EH (cell line): ENCODE data around the gene AGXT.

Source experiments
- DNase-seq: peaks from one replicate; pipeline ENCODE4 v3.0.0-alpha.2; 2015; ENCODE audit warnings: low read depth

The AGXT gene

DNA sequence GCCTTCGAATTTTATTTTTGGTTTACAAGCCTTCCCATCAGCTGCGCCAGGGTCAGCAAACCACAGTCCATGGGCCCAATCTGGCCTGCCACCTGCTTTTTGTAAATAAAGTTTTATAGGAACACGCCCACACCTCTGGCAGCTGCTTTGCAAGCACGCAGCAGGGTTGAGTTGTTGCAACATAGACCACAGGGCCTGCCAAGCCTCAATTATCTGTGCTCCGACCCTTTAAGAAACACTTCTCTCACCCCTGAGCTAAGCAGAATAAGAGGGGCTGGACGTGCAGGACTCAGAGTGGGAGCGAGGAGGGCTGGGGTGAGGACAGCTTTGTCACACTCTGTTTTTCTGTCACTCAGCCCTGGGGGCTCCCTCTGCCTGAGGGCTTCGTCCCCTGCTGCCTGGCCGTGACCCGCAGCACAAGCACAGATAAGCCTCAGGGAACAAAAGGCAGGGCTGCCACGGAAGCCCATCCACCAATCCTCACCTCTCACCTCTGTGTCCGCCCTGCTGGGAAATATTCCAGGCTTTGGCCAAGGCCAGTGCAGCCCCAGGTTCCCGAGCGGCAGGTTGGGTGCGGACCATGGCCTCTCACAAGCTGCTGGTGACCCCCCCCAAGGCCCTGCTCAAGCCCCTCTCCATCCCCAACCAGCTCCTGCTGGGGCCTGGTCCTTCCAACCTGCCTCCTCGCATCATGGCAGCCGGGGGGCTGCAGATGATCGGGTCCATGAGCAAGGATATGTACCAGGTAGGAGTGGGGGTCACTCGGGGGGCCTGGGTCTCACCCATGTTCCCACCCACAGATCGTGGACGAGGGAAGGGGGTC is at the start of gene AGXT:
Gene AGXT, plus strand, starts transcription at position 539 of the 823 bp plus-strand sequence. Its CDS starts 42 bp downstream, at position 581.
- DNase-seq: peak; percentile 11

DNA sequence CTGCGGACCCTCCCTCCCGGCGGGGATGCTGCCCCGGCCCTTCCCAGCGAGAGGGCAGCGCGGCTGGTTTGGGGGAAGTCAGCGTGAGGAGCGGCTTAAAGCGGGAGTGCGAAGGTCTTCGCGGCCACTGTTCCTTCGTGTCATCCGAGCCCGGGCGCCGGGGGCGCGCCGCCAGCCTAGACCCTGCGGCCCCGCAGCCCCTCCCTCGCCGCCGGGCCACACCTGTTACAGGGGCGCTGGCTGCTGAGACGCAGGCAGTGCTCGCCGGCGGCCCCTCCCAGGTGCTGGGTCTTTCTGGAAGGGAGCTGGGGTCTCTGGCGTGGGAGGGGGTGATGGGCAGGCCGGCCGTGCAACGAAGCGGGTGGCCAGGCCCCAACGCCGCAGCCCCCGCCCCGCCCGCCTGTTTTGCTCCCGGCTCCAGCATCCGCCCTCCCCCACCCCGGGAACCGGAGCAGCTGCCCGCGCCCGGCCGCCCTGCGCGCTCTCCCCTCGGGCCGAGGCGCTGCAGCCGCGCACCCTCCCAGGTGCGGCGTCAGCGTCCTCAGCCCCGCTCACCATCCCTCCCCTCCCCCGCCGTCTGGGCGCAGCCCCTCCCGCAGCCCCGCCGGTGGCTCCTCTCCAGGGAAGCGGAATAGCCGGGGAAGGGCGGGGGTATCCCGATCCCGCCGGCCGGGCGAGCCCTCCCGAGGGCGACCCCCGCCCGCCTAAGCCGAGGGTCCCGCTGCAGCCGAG is 49.3 kb upstream of the AGXT start:
- DNase-seq: no peak

DNA sequence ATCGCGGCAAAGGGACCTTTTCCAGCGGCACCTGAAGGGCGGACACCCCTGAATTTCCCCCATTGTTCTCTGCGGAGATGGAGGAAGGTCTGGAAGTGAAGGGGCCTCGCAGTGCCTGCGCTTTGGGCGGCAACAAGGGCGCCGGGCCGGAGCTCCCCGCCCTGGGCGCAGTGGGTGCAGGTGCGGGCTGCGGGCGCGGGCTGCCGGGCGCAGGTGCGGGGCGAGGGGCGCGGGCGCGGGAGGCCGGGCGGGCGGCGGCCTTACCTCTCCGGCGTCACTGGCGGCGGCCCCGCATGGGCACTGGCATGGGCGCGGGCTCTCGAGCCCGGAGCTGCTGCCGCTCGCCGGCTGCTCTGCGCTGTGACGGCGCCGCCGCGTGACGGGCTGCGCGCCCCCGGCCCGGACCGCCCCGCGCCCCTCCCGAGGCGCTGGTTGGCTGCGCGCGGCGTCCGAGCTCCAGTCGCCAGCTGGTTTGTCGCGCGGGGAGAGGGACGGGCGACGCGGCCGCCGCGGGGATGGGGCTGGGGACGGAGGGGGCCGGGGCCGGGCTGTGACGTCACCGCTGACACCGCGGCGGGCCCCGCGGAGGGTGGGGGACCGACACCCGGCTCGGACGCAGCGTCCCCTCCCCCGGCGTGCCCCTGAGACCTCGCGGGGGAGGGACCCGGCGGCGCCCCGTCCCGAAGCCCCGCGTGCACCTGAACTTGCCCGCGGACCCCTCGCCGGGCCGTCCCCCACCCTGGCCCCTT is 48.6 kb upstream of the AGXT start, which contains the start of gene KIF1A:
Gene KIF1A, minus strand, starts transcription at position 362 of the 749 bp plus-strand sequence. CDS start 22,467 bp downstream, outside the sequence.
- no peak for DNase-seq

DNA sequence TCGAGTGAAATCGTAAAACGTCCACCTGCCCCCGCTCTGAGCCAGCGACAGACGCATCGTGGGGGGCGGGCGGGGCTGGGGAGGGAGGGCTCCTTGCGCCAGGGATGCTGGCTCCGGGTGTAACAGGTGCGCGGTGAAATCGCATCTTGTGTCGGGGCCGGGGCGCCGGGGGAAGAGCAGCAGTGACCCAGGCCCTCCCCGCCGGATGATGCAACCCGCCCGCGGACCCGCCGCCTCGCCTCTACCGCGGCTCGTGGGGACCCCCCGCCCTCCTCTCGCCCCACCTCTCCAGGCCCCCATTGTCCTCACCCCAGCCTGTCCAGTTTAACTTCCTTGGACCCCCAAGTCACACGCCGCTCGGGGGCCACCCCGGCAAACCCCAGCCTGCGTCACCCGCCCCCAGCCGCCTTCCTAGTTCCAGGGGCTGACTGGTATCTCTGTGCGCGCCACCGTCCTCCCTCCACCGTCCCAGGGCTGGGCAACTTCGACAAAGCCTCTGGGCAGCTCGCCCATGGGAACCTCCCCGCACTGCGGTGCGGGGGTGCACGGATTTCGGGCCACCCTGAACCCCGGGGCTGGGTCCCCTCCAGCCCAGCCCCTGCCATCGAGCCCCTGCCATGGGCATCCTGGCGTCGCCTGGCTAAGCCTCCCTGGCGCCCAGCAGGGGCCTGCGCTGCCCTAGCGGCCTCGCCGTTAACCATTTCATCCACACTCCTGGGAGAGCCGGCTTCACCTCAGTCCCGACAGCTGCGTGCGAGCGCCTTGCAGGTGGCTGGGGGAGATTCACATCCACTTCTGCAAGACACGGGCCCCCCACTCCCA is 47.8 kb upstream of the AGXT start:
- no peak for DNase-seq

DNA sequence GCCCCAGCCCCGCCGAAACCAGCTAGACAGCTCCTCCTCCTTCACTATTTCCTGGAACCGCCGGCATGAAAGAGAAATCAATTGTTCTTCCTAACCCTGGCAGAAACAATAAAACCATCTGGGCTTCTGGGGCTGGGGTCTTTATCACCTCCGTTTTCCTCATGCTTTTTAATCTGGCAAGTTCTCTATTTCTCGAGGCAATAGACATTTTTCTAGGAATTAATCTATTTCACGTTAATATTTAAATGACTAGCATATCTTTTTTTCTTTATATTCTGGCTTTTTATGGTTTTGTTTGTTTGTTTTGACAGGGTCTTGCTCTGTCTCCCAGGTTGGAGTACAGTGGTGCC is 47.2 kb upstream of the AGXT start:
- DNase-seq: no peak

DNA sequence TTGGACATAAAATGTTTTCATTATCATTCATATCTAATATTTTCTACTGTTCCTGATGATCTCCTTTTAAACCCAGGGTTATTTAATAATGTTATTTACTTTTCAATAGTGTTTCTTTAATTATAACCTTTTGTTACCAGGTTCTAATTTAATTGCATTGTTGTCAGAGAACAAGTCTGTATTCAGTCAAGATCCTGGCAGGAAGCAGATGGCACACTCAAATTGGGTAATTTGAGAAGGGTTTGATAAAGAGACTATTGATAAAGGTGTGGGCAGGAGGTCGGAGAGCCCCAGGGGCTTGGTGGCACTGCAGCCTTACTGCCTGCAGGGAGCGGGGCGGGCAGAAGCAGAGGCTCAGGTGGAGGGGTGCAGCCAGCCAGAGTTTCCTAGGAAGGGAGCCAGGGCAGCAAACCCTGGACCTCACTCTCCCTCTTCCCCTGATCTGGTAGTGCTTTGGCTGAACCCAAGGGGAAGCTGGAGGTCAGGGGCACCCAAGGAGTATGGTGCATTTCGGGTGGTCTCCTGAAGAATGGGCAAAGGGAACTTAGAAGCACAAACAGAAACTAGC is 46.3 kb upstream of the AGXT start:
- no peak for DNase-seq

DNA sequence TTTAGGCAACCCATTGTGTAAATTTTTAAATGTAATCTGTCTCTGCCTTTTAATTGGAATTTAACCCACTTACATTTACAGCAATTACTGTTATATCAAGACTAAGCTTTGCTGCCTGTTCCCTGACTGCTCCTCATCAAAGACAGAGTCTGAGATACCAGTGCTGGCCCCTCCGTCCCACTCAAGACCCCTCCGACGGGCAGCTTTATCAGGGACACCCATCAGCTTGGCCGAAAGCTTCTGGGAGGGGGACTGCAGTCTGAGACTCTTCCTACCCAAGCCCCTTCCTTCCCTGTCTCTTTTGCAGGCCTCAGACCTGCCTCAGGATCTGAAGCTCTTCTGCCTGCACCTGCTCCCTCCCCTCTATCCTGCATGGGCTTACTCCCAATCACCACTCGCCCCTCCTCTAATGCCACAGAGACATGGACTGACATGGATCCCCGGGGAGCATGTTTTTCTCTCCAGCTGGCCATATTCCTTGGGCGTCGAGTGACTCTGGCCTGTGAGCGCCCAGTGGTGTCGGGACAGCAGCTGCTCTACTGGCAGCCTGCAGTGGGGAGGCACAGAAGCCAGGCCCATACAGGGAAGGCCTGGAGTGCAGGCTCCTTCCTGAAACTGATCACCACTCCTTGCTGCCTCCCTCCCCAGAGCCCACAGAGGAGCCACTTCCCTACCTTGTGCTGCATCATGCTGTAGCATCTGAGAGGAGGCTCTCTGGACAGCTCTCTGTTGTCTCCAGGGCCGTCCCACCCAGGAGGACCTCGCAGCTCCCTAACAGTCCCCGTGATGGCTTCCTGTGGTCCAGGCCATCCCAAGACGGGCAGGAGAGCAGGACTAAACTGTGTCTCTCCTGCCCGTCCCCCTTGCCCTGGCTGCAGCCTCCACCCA is 44.9 kb upstream of the AGXT start:
- no peak for DNase-seq

DNA sequence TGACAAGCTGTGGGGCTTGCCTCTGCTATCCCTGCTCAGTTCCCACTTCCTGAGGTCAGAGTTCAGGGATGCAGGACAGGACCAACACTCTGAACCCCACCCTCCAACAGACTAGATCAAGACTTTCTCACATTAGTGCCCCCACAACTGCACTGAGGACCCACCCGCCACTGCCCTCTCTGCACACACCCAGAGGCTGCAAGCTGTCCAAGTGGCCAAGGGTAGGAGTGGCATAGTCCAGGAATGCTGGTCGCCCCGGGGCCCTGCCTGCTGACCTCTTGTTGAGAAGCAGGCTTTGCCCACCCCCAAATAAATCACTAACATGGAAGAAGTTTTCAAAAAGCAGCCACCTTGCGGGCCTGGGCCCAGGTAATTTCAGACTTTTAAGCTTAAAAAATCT is 43.1 kb upstream of the AGXT start:
- no peak for DNase-seq

DNA sequence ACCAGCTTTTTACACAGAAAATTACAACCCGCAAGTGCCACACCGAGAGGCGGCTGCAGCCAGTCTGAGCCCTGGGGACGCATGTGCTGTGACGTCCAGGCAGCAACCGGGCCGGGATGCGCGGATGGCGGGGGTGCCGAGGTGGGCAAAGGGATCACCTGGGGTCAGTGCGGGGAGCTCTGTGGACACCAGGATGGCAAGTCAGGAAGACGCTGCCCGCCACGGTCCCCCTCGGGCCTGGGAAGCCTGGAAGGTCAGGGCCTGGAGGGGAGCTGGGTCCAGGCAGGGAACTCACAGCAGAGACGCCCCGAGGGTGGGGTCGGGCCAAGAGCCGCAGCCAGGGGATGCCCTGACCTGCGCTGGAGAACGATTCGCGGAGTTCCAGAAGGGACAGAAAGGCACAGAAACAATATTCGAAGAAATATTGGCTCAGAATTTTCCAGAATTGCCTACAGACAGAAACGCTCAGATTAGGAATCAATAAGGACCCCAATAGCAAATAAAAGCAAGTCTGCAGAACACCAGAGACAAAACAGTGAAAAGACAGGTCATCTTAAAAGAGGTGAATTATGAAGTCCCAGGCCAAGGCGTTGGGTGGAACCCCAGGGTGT is 36.9 kb upstream of the AGXT start:
- no peak for DNase-seq

DNA sequence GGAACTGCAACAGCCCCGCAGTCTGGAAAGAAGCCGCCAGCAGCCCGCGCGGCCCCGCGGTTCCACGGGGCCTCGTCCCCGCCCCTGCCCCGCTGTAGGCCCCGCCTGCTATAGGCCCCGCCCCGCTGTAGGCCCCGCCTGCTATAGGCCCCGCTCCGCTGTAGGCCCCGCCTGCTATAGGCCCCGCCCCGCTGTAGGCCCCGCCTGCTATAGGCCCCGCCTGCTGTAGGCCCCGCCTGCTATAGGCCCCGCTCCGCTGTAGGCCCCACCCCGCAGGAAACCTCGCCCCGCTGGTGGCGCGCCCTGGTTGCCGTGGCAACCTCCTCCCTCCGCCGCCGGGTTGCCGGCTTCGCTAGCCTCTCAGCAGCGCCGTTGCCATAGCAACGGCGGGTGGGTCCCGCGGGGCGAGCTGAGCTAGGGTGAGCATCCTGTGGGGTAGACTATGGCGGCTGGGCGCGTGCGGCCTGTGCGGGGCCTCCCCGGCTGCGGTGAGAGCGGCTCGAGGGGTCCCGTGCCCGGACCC is 36.4 kb upstream of the AGXT start:
- DNase-seq: peak; percentile 90

DNA sequence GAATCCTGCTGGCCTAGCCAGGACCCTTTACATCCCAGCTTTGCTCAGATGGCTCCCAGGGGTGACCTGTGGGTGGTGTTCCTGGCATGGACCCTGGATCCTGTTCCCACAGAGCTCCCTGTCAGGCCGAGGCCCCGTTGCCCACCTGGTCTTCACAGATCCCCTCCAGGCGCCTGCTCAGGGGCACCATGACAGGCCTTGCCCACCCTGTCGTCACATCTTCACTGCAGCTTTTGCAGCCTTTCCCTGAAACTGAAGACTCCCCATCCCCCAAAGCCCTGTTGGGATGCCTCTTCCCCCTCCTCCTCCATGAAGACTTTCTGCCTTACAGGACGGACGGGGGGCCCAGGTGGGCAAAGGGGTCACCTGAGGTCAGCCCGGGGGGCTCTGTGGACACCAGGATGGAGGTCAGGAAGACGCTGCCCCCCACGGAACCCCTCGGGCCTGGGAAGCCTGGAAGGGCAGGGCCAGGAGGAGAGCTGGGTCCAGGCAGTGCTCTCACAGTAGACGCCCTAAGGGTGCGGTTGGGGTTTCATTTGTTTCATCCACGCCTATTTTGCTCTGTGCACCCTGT is 35.6 kb upstream of the AGXT start:
- no peak for DNase-seq

DNA sequence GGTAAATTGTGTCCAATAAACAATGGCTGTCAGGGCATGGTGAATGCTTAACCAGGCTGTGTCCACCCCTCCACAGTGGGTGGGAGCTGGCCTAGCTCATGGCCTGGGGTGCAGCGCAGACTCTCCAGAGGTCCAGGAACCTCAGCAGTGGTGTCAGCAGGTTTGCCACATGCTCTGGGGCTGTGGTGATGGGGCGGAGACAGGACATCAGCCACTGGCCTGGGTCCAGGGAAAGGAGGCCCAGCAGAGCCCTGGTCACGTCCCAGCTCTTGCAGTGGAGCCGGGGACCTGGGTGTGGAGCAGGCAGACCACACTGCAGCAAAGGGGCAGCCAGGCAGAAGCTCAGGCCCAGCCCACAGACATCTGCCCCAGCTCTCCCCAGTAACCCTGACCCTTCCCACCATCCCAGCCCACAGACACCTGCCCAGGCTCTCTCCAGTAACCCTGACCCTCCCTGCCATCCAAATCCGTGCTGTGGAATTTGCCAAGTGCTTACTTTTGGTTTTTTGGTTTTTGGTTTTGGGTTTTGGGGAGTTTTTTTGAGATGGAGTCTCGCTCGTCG is 34.8 kb upstream of the AGXT start:
- peak; percentile 15 for DNase-seq

DNA sequence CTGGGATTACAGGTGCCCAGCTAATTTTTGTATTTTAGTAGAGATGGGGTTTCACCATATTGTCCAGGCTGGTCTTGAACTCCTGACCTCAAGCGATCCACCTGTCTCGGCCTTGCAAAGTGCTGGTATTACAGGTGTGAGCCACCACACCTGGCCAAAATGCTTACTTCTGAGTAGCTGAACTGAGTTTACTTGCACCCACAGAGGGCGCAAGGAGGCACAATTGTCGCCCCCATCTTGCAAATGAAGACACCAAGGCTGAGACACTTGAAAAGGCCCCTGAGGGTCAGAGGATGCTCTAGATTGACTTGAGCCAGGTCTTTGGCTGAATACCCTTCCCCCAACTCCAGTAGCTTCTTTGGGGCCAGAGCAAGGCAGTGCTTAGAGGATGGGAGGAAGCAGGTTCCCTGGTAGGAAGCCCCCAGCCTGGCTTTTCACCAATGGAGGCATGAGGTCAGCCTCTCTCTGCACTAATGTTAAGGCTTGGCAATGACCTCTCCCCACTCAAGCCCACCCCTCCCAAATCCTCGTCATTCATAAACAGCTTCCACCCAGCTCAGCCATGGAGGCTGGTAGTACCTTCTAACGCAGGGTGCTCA is 34.1 kb upstream of the AGXT start:
- no peak for DNase-seq

DNA sequence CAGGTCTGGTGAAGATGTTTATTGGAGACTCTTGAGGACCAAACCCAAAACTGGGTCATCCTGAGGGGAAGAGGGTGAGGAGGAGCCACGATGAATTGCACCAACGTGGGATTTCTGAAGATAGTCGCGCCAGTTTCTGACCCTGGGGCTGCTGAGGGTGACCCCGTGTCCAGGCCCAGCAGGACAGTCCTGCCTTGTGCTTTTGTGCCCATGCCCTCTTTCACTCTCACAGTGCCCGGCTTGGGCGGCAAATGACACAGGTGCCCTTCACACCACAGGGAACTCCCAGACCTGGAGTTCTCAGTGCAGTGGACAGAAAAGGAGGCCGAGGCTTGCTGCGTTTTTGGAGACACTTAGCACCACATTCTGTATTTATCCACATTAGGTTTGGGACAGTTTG is 33.1 kb upstream of the AGXT start:
- DNase-seq: no peak

DNA sequence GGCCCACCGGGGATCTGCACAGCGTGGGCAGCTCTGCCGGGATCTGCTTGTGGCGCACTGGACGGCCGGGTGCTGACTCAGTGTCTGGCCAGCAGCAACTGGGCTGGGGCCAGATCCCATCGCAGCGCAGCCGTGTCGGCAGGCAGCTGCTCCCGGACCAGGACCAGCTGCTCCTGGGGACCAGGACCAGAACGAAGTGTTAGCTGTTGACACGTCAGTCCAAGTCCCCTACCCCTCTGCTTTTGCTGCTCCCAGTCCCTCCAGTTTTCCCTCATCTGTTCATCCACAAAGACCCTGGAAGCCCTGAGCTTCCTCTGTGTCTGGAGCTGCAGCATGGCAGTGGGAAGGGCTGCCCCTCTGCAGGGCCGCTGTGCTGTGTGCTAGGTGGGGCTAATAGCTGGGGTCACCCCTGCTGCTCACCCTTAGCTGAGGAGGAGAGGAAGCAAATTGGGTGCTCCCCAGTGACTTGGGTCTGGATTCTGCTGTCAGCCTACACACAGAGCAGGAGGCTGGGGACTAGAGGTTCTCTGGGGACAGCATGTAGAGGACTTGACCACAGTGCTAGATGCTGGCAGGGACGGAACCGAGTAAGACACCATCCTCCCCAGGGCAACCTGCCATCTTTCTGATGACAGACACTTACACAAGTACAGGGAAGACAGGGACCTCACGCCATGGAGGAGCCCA is 31.7 kb upstream of the AGXT start:
- peak; percentile 53 for DNase-seq

DNA sequence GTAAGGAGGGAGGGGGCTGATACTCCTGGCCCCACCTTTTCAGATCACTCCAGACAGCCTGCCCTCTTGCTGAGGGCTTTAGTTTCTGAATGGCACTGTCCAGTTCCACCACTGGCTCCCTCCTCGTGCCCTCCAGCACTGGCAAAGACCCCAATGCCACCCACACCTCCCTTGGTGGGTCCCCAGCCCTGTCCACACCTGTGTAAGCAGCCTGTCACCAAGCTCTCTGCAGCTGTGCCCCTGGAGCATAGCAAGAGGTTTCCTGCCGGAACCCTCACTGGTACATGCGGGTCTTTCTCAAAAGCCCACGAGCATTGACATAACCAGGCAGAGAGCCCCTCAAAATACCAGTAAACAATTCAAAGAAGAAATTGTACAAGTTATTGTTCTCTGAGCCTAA is 31.0 kb upstream of the AGXT start:
- no peak for DNase-seq

DNA sequence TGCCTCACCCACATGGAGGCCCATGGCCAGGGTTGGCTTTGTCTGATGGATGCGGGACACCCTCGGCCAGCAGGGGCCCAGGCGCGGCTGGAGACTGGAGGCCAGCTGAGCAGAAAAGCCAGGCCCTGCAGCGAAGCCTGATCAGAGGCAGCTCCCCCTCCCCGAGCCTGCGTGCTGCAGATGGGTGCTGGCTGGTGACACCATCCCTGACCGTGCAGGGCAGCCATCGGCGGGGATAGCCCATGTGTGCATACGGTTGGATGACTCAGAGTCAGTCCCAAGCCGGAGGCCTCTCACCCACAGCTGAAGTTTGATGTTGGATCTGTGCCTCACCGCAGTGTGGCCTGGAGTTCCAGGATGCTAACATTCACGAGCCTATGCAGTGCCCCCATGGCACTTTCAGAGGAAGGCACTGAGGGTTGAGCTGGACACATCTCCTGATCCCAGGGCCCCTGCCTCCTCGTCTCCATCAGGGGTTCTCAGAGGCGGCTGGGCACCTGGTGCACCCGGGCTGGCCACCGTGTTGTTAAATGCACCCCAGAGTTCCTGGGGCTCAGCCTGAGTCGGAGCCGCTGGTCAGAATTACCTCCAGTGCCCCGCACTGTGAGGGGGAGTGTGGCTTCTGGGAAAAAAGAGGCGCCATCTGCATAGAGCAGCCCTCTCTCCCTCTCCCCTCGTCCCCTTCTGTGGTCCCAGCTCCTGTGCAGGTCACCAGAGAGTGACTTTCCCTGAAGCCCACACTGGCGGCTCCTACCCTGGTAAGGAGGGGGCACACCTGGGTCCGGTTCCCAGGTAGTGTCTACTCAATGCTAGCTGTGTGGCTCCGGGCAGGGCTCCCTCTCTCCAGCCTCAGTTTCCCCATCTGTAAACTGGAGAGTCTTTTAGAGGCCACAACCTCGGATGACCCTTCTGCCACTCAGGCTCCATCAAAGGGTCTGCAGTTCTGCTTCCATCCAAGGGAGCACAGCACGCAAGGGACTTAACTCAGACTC is 29.2 kb upstream of the AGXT start:
- no peak for DNase-seq
